ENCODE results near the gene TM9SF1.

GRCh38 chr14:24236689-24237462, 41.6 kb upstream of the TM9SF1 start:
- TF ChIP-seq CTCF (IDR thresholded peaks at IDR 0.05) (no peak), POLR2A (IDR thresholded peaks at IDR 0.05) (no peak)

All from thyroid gland (tissue), 4 donors.